Thyroid gland (tissue), 4 donors: ENCODE results near the gene LCE1C. TPM values are rescaled to one million over a fixed set of nuclear protein-coding genes. Genes with fewer than 3 reads are reported as not detected.

Source experiments
- DNase-seq, 2 donors: peaks; one replicate each; pipeline ENCODE4 v3.0.0-alpha.2; 2019
- H3K27ac ChIP-seq, 3 donors: fragments of 200-600 bp; sonication (generic); 1 replicate in 2 of 3; 2 replicates in 1 of 3; pipeline ENCODE4 v1.5.1; 2016 to 2019; ENCODE audit warnings: mild to moderate bottlenecking in 1 of 3, moderate library complexity in 1 of 3
- H3K27me3 ChIP-seq: fragments of 200-600 bp; sonication (generic); one replicate; pipeline ENCODE4 v1.5.1; 2019
- H3K36me3 ChIP-seq, 2 donors: fragments of 200-600 bp; sonication (generic); one replicate each; pipeline ENCODE4 v1.5.1; 2016 to 2019
- H3K4me1 ChIP-seq, 2 donors: fragments of 200-600 bp; sonication (generic); one replicate each; pipeline ENCODE4 v1.5.1; 2017 to 2019
- H3K4me3 ChIP-seq, 3 donors: fragments of 200-600 bp; sonication (generic); replicated peaks in 1 of 3; 1 replicate in 2 of 3; 2 replicates in 1 of 3; pipeline ENCODE4 v1.5.1; 2016; ENCODE audit warnings: mild to moderate bottlenecking in 1 of 3
- H3K9me3 ChIP-seq: fragments of 200-600 bp; sonication (generic); one replicate; pipeline ENCODE4 v1.5.1; 2017
- POLR2A ChIP-seq, 2 donors: fragments of 450-650 bp; IDR thresholded peaks; one replicate each; pipeline ENCODE4 v1.6.1; 2017; ENCODE audit warnings: antibody characterized with exemption in 2 of 2, mild to moderate bottlenecking in 2 of 2, moderate library complexity in 1 of 2
- WGBS, 2 donors: methylation state at CpG; one replicate each; pipeline ENCODE4 v1.1.5; 2017; 5-methylcytosine and 5-hydroxymethylcytosine counted together
- intact Hi-C: fragments of 100-400 bp; cut with DNase I; formaldehyde crosslinking; loops from one replicate; pipeline ENCODE4 v1.15.1; 2023
- total RNA-seq, 4 donors: library from RNA; depleted of rRNA; stranded (reverse); fragments of >200 nt; gene quantifications; one replicate each; pipeline ENCODE4 v1.2.3, GENCODE V29; 2016
- TF ChIP-seq, protein P1 (sequence below), 6 experiments: fragments of 200-600 bp in 3 of 6; fragments of 450-650 bp in 3 of 6; sonication (generic) in 3 of 6; IDR thresholded peaks; one replicate each; pipeline ENCODE4 v1.5.1; 2016 to 2019; ENCODE audit warnings: antibody characterized with exemption in 6 of 6, mild to moderate bottlenecking in 2 of 6, inconsistent platforms in 1 of 6, moderate library complexity in 1 of 6

Gene LCE1C
- total RNA-seq, 4 donors from 2014 or later: not detected

- H3K27ac ChIP-seq: no peak overlapping the region
- no peak for DNase-seq
- H3K4me1 ChIP-seq: no peaks in the 10 kb centered on the region
- H3K27me3 ChIP-seq: no peaks in the 10 kb centered on the region
- no peaks in the 10 kb centered on the region for H3K36me3 ChIP-seq
- H3K4me3 ChIP-seq: no peak overlapping the region
- no peaks in the 10 kb centered on the region for H3K9me3 ChIP-seq
- intact Hi-C loops: no loop called here
- TF ChIP-seq, protein P1, sequence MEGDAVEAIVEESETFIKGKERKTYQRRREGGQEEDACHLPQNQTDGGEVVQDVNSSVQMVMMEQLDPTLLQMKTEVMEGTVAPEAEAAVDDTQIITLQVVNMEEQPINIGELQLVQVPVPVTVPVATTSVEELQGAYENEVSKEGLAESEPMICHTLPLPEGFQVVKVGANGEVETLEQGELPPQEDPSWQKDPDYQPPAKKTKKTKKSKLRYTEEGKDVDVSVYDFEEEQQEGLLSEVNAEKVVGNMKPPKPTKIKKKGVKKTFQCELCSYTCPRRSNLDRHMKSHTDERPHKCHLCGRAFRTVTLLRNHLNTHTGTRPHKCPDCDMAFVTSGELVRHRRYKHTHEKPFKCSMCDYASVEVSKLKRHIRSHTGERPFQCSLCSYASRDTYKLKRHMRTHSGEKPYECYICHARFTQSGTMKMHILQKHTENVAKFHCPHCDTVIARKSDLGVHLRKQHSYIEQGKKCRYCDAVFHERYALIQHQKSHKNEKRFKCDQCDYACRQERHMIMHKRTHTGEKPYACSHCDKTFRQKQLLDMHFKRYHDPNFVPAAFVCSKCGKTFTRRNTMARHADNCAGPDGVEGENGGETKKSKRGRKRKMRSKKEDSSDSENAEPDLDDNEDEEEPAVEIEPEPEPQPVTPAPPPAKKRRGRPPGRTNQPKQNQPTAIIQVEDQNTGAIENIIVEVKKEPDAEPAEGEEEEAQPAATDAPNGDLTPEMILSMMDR (IDR thresholded peaks at IDR 0.05): peak in 1 of 6 experiments; percentile 8
- no peak for TF ChIP-seq POLR2A (IDR thresholded peaks at IDR 0.05)
- WGBS, 2 donors: 54 to 67% methylated on average over 4 of the region's 4 CpGs
These were observed 28.8 kb downstream of the LCE1C start for GRCh38 chr1:152777510-152778137.

DNA sequence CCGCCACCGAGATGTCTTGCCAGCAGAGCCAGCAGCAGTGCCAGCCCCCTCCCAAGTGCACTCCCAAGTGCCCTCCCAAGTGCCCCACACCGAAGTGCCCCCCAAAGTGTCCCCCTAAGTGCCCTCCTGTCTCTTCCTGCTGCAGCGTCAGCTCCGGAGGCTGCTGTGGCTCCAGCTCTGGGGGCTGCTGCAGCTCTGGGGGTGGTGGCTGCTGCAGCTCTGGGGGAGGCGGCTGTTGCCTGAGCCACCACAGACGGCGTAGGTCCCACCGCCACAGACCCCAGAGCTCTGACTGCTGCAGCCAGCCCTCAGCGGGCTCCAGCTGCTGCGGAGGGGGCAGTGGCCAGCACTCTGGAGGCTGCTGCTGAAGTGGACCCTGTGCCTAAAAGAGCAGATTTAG is 30.1 kb downstream of the LCE1C start:
- H3K4me3 ChIP-seq: no peak overlapping the region
- H3K36me3 ChIP-seq: no peaks in the 10 kb centered on the region
- DNase-seq: no peak
- no peak overlapping the region for H3K27ac ChIP-seq
- H3K27me3 ChIP-seq: no peaks in the 10 kb centered on the region
- H3K9me3 ChIP-seq: no peaks in the 10 kb centered on the region
- TF ChIP-seq, protein P1 (IDR thresholded peaks at IDR 0.05): no peak
- TF ChIP-seq POLR2A (IDR thresholded peaks at IDR 0.05): no peak
- intact Hi-C loops: no loop called here
- 76 to 90% methylated on average over 4 to 7 of the region's 11 CpGs for WGBS, 2 donors
- H3K4me1 ChIP-seq: no peaks in the 10 kb centered on the region

DNA sequence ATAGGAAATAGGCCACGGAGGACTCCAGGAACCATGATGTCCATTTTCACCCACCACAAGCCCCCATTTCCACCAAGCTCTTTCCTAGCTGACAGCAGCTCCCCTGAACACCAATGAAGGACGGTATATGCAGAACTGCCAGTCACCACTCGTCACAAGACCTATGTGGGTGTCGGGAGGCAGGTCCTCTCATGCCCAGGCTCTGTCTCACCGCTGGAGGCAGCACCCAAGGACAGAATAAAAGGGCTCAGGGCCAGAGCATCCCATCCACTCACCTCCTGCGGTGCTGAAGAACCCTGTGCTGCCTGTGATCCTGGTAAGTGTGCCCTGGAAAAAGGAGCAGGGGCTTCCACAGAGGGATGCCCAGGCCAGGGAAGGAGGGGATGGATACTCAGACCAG is 31.6 kb downstream of the LCE1C start, which contains the start of gene LCE1F:
LCE1F (plus strand) TSS at position 266 of the 400 bp plus-strand sequence. CDS start 1,232 bp downstream, outside the sequence.
- Histone ChIP-seq H3K4me1 (no peaks in the 10 kb centered on the region), H3K9me3 (no peaks in the 10 kb centered on the region), H3K27me3 (no peaks in the 10 kb centered on the region), H3K27ac (no peak within 1 kb of the TSS), H3K36me3 (no peaks in the 10 kb centered on the region), H3K4me3 (no peak within 1 kb of the TSS)
- intact Hi-C loops: no loop called here
- TF ChIP-seq, protein P1 (IDR thresholded peaks at IDR 0.05): no peak
- TF ChIP-seq POLR2A (IDR thresholded peaks at IDR 0.05): no peak
- DNase-seq: no peak
- 75 to 76% methylated on average over 6 of the region's 6 CpGs for WGBS, 2 donors

- Histone ChIP-seq H3K27me3 (no peaks in the 10 kb centered on the region), H3K27ac (no peak overlapping the region), H3K9me3 (no peaks in the 10 kb centered on the region), H3K36me3 (no peaks in the 10 kb centered on the region), H3K4me1 (no peaks in the 10 kb centered on the region), H3K4me3 (no peak overlapping the region)
- DNase-seq: no peak
- 83 to 89% methylated on average over 1 of the region's 1 CpG for WGBS, 2 donors
- intact Hi-C loops: no loop called here
- TF ChIP-seq, protein P1 (IDR thresholded peaks at IDR 0.05): no peak
- no peak for TF ChIP-seq POLR2A (IDR thresholded peaks at IDR 0.05)
These were observed 36.0 kb downstream of the LCE1C start for GRCh38 chr1:152770411-152770810.

GRCh38 chr1:152768847-152769533 is 37.5 kb downstream of the LCE1C start:
- Histone ChIP-seq H3K27ac (no peak overlapping the region), H3K36me3 (no peaks in the 10 kb centered on the region), H3K27me3 (no peaks in the 10 kb centered on the region), H3K9me3 (no peaks in the 10 kb centered on the region), H3K4me3 (no peak overlapping the region), H3K4me1 (no peaks in the 10 kb centered on the region)
- no peak for DNase-seq
- intact Hi-C loops: no loop called here
- TF ChIP-seq, protein P1 (IDR thresholded peaks at IDR 0.05): no peak
- WGBS, 2 donors: 64 to 65% methylated on average over 8 of the region's 8 CpGs
